ENCODE results near the gene HEXIM2.

DNA sequence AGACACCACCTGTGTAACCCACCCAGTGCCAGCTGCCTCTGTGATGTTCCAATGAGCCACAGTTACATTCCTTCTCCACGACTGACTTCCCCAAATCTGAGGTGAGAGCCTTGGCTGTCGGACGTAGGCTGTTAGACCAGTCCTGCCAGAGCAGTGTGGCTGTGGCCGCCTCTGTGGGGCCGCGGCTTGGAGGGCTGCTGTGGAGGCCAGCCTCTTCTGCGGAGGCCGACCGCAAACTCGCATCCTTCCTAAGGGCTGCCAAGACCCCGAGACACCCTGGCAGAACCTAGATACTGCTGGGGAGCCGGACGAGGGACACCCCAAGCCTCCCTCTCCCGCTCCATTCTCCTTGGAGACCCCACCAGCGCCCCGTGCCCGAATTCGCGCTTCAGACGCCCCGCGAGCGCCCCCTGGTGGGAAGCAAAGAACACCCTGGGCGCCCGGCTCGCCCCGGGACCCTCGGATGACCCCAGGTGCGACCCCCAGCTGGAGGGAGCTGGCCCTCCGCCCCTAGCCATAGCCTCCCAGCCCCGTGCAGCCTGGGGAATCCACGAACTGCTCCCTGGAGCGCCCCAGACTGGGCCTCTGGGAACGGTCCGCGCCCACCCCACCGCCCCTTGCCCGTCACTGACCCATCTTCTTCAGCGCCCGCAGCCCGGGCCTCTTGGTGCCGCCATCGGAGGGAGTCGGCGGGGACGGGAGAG, 29.9 kb upstream of the HEXIM2 start:
- TF ChIP-seq POLR2A (IDR thresholded peaks at IDR 0.05; ENCODE audit: low read depth, low read length) (no peak), POLR2AphosphoS5 (IDR thresholded peaks at IDR 0.05; ENCODE audit: low read depth, low read length) (no peak), SPI1 (IDR thresholded peaks at IDR 0.05; ENCODE audit: low read depth, low read length) (no peak), PAX5 (IDR thresholded peaks at IDR 0.05; ENCODE audit: insufficient read depth, low read length, severe bottlenecking) (no peak)
